ENCODE measurements around the gene IFT88.
"Not testable (repeated sequence)": the region's sequence is repeated elsewhere in the genome, so short reads cannot be mapped to it uniquely, and the experiment has no call there.

The IFT88 gene

DNA sequence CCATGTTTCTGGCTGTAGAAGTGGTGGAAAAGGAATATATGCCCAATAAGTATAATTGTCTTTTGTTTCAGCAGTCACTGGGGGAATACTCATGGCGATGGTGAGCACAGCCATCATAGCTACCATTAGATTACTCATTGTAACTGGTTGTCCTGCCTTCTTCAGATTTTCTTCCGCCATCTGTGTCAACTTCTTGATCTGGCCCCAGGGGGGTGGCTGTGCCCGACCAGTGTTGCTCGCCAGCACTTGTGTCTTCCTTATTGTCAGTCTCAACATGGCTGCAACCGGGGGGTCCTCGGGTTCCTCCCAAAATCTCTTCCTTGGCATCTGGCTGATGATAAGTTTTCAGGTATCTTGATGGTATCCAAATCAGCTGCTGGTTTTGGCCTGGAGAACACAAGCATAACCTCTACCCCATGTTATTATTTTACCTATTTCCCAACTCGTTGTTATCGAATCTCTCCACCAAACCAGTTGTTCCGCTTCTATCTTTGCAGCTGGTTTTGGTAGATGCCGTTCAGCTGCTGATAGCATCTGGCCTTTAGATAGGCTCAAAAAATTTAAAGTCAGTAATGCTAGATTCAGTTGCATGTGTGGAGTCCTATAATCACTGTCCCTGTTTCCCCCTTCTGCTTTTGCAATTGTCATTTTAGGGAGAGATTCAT lies 113.6 kb downstream of the IFT88 start:
- no peak for DNase-seq (ENCODE audit: low read depth, low spot score)
- Histone ChIP-seq H3K36me3 (ENCODE audit: insufficient read depth, low read length) (no peaks in the 10 kb centered on the region), H3K9ac (ENCODE audit: insufficient read length) (no peak overlapping the region), H3K9me3 (ENCODE audit: low read depth, low read length) (no peaks in the 10 kb centered on the region), H3K27ac (no peak overlapping the region), H3K4me3 (no peak overlapping the region)
- TF ChIP-seq POLR2AphosphoS5 (IDR thresholded peaks at IDR 0.05; ENCODE audit: borderline replicate concordance, low read depth, low read length) (no peak), FOXP2 (optimal IDR thresholded peaks at IDR 0.05; ENCODE audit: control extremely low read depth, extremely low read length, insufficient read depth) (no peak), EZH2 (IDR thresholded peaks at IDR 0.05) (no peak)

DNA sequence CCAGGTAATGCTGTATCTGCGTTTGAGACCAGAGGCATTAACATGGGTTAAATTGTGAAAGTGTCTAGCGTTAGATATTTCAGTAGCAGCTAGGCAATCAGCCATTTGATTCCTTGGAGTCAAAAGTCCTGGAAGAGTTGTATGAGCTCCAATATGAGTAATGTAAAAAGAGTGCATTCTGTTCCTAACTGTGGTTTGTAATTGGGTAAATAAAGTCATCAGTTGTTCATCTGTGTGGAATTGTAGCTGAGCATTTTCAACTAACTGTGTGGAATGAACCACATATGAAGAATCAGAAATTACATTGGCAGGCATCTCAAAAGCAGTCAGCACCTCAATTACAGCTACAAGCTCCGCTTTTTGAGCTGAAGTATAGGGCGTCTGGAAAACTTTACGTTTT lies 114.5 kb downstream of the IFT88 start:
- DNase-seq (ENCODE audit: low read depth, low spot score); H3K36me3 ChIP-seq (ENCODE audit: insufficient read depth, low read length); H3K9me3 ChIP-seq (ENCODE audit: low read depth, low read length); H3K4me3 ChIP-seq; H3K27ac ChIP-seq; H3K9ac ChIP-seq (ENCODE audit: insufficient read length): not testable (repeated sequence)

DNA sequence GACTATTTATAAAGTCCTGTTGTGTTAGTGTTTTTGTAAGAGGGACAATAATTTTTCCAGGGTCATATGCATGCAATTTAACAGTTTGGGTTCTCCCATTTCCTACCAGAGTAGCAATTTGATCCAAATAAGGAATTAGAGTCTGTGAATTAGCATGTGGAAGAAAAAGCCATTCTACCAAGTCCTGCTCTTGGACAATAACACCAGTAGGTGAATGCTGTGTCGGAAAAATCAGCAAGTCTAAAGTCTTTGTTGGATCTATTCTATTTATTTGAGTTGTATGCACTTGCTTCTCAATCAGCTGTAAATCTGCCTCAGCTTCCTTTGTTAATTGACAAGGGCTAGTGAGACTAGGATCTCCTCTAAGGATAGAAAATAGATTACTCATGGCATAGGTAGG lies 115.1 kb downstream of the IFT88 start:
- no peaks in the 10 kb centered on the region for H3K36me3 ChIP-seq (ENCODE audit: insufficient read depth, low read length)
- TF ChIP-seq EZH2 (IDR thresholded peaks at IDR 0.05) (no peak), POLR2AphosphoS5 (IDR thresholded peaks at IDR 0.05; ENCODE audit: borderline replicate concordance, low read depth, low read length) (no peak), FOXP2 (optimal IDR thresholded peaks at IDR 0.05; ENCODE audit: control extremely low read depth, extremely low read length, insufficient read depth) (no peak)
- no peak overlapping the region for H3K4me3 ChIP-seq
- H3K9me3 ChIP-seq (ENCODE audit: low read depth, low read length), result no peaks in the 10 kb centered on the region
- H3K27ac ChIP-seq, result no peak overlapping the region
- DNase-seq (ENCODE audit: low read depth, low spot score), result no peak
- H3K9ac ChIP-seq (ENCODE audit: insufficient read length), result no peak overlapping the region

DNA sequence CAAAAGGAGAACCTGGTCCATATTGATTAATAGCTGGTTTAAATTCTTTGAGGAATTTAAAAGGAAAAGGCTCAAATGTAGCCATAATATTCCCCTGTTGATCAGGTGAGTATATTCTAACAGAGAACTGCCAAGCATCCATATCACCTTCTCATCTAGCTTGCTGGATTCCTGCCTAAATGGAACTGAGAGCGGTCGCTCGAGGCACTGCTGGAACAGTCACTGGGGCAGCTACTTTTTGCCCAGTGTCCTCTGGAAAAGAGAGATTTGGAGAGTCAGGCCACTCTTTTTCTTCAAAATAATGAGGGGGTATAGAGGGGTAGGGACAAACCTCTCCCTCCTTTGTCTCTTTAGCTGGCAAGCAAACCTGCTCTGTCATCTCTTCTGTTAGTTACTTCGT lies 117.1 kb downstream of the IFT88 start:
- Histone ChIP-seq H3K27ac (no peak overlapping the region), H3K36me3 (ENCODE audit: insufficient read depth, low read length) (no peaks in the 10 kb centered on the region), H3K9me3 (ENCODE audit: low read depth, low read length) (no peaks in the 10 kb centered on the region), H3K9ac (ENCODE audit: insufficient read length) (no peak overlapping the region), H3K4me3 (no peak overlapping the region)
- no peak for TF ChIP-seq EZH2 (IDR thresholded peaks at IDR 0.05)
- TF ChIP-seq POLR2AphosphoS5 (IDR thresholded peaks at IDR 0.05; ENCODE audit: borderline replicate concordance, low read depth, low read length), result no peak
- no peak for TF ChIP-seq FOXP2 (optimal IDR thresholded peaks at IDR 0.05; ENCODE audit: control extremely low read depth, extremely low read length, insufficient read depth)
- no peak for DNase-seq (ENCODE audit: low read depth, low spot score)

DNA sequence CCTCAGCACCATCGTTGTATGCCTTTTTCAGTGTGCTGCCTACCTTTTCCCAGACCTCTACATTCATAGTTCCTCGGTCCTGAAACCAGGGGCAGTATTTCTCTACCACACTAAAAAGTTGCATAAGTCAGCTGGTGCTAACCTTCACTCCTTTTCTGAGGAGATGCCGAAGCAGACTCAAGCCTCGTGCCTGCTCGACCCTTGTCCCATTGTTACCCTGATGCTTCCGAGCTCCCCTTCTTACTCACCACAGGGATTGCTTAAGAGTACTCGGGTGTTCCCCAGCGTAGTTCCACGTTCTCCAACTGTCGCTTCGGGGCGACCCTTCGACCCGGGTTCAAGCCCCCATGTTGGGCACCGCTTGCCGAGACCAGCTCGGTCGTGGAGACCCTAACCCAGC lies 117.6 kb downstream of the IFT88 start:
- Histone ChIP-seq H3K9me3 (ENCODE audit: low read depth, low read length) (no peaks in the 10 kb centered on the region), H3K27ac (no peak overlapping the region), H3K4me3 (no peak overlapping the region), H3K9ac (ENCODE audit: insufficient read length) (no peak overlapping the region), H3K36me3 (ENCODE audit: insufficient read depth, low read length) (no peaks in the 10 kb centered on the region)
- no peak for DNase-seq (ENCODE audit: low read depth, low spot score)
- TF ChIP-seq EZH2 (IDR thresholded peaks at IDR 0.05) (no peak), FOXP2 (optimal IDR thresholded peaks at IDR 0.05; ENCODE audit: control extremely low read depth, extremely low read length, insufficient read depth) (no peak), POLR2AphosphoS5 (IDR thresholded peaks at IDR 0.05; ENCODE audit: borderline replicate concordance, low read depth, low read length) (no peak)

DNA sequence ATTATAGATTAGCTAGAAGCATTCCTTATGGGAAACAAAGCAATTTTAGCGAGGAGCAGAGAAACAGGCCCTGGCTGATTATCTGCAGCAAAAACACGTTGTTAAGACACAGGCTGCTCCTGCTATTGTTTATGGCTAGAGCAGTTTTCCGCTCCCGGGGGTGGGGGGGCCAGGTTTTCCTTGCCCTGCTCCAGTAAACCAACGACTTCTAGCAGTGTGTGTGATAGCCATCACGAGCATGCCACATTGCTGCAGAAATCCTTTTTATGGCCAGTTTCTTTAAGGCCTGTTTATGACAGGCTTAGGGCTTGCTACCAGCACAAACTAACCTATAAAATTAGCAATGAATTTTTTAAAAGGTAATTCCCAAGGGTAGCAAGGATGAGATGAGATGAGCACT lies 118.1 kb downstream of the IFT88 start:
- Histone ChIP-seq H3K27ac (no peak overlapping the region), H3K9me3 (ENCODE audit: low read depth, low read length) (no peaks in the 10 kb centered on the region), H3K4me3 (no peak overlapping the region), H3K36me3 (ENCODE audit: insufficient read depth, low read length) (no peaks in the 10 kb centered on the region), H3K9ac (ENCODE audit: insufficient read length) (no peak overlapping the region)
- no peak for DNase-seq (ENCODE audit: low read depth, low spot score)
- TF ChIP-seq POLR2AphosphoS5 (IDR thresholded peaks at IDR 0.05; ENCODE audit: borderline replicate concordance, low read depth, low read length) (no peak), EZH2 (IDR thresholded peaks at IDR 0.05) (no peak), FOXP2 (optimal IDR thresholded peaks at IDR 0.05; ENCODE audit: control extremely low read depth, extremely low read length, insufficient read depth) (no peak)

DNA sequence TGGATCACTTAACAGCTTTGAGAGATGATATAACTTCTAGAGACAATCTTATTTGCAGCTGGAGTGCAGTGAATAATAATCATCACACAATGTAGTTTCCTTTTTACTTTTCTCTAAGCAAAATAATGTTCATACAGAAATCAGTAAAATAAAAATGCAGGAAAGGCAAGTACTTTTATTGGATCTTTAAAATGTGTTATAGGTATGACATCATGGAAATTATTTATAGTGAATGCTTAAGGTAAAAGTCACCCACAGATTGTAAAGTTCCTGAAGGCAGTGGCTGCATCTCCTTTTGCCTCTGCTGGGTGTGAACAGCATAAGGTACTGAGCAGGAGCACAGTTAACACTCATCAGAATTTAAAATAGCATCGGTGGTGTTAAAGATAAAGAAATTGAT lies 119.2 kb downstream of the IFT88 start:
- no peak overlapping the region for H3K27ac ChIP-seq
- TF ChIP-seq FOXP2 (optimal IDR thresholded peaks at IDR 0.05; ENCODE audit: control extremely low read depth, extremely low read length, insufficient read depth), result no peak
- TF ChIP-seq POLR2AphosphoS5 (IDR thresholded peaks at IDR 0.05; ENCODE audit: borderline replicate concordance, low read depth, low read length), result no peak
- TF ChIP-seq EZH2 (IDR thresholded peaks at IDR 0.05), result no peak
- H3K4me3 ChIP-seq, result no peak overlapping the region

DNA sequence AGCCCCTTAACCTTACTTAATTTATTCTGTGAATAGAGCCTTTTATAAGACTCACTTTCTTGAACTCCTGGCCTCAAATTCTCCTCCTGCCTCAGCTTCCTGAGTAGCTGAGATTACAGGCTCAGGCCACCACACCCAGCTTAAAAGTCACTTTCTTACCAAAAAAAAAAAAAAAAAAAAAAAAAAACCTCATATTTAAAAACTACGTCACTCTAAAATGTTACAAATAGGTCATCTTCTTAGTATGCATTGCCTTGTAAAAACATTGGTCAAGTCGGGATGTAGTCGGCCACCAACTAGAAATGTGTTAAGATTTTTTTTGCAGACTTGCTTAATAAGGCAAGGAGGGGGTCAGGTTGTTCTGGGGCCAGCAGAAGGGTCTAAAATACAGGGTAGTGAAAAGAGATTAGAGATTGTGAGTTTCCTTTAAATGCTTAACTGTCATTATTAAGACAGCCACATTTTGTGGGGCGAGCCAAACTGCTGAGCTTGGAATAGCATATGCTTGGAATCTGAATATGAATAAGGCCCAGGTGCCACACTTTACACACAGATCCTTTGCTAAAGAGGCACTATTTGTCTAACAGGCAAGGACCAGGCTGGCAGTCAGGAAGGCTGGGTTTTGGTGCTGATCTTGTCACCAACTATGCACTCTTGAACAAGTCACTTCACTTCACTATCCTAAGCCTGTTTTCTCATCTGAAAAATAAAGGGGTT lies 120.1 kb downstream of the IFT88 start:
- no peak for DNase-seq (ENCODE audit: low read depth, low spot score)
- H3K4me3 ChIP-seq, result no peak overlapping the region
- no peaks in the 10 kb centered on the region for H3K36me3 ChIP-seq (ENCODE audit: insufficient read depth, low read length)
- no peak overlapping the region for H3K9ac ChIP-seq (ENCODE audit: insufficient read length)
- TF ChIP-seq FOXP2 (optimal IDR thresholded peaks at IDR 0.05; ENCODE audit: control extremely low read depth, extremely low read length, insufficient read depth) (no peak), EZH2 (IDR thresholded peaks at IDR 0.05) (no peak), POLR2AphosphoS5 (IDR thresholded peaks at IDR 0.05; ENCODE audit: borderline replicate concordance, low read depth, low read length) (no peak)
- no peak overlapping the region for H3K27ac ChIP-seq
- H3K9me3 ChIP-seq (ENCODE audit: low read depth, low read length), result no peaks in the 10 kb centered on the region

More for the DNA sequence above, 119.2 kb downstream of the IFT88 start:
- no peaks in the 10 kb centered on the region for H3K9me3 ChIP-seq (ENCODE audit: low read depth, low read length)
- H3K9ac ChIP-seq (ENCODE audit: insufficient read length), result no peak overlapping the region
- no peak for DNase-seq (ENCODE audit: low read depth, low spot score)
- no peaks in the 10 kb centered on the region for H3K36me3 ChIP-seq (ENCODE audit: insufficient read depth, low read length)

DNA sequence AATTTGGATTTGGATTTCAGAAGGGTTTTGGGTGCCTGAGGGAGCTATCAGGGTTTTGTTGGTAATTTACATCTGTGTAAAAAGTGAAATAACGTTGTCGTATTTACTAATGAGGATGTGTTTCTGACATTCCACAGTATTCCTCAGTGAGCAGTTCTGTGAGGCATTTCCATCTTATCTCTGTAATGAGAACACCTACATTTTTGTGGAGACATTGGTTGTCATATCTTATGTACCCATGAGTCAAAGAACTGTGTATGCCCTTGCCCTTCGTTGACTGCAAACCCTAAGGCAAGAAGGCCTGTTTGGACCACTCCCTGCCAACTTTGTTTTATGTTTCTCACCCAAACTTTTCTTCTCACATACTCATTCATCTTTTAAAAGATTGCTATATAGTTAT lies 122.3 kb downstream of the IFT88 start:
- no peak for DNase-seq (ENCODE audit: low read depth, low spot score)
- TF ChIP-seq EZH2 (IDR thresholded peaks at IDR 0.05), result no peak
- no peak for TF ChIP-seq POLR2AphosphoS5 (IDR thresholded peaks at IDR 0.05; ENCODE audit: borderline replicate concordance, low read depth, low read length)
- TF ChIP-seq FOXP2 (optimal IDR thresholded peaks at IDR 0.05; ENCODE audit: control extremely low read depth, extremely low read length, insufficient read depth), result no peak
- no peak overlapping the region for H3K27ac ChIP-seq
- no peak overlapping the region for H3K9ac ChIP-seq (ENCODE audit: insufficient read length)
- no peaks in the 10 kb centered on the region for H3K36me3 ChIP-seq (ENCODE audit: insufficient read depth, low read length)
- no peaks in the 10 kb centered on the region for H3K9me3 ChIP-seq (ENCODE audit: low read depth, low read length)
- H3K4me3 ChIP-seq, result no peak overlapping the region

Measured in SK-N-MC (cell line).